Neural progenitor cell (in vitro differentiated cells): ENCODE measurements around the gene YBEY. TPM values are rescaled to one million over a fixed set of nuclear protein-coding genes. Genes with fewer than 3 reads are reported as not detected.

Experiments used
- DNase-seq: peaks from one replicate; pipeline ENCODE4 v3.0.0-alpha.2; 2016; ENCODE audit warnings: low spot score
- H2AFZ ChIP-seq: fragments of 200-600 bp; sonication (generic); replicated peaks from 2 replicates; pipeline ENCODE4 v1.6.1; 2016; ENCODE audit warnings: antibody characterized with exemption
- H3F3A ChIP-seq: fragments of 200-600 bp; sonication (generic); 2 replicates; pipeline ENCODE4 v1.6.1; 2016; ENCODE audit warnings: antibody characterized with exemption, low read depth
- H3K27ac ChIP-seq: fragments of 200-600 bp; sonication (generic); 2 replicates; pipeline ENCODE4 v1.5.1; 2016; ENCODE audit warnings: mild to moderate bottlenecking
- H3K27me3 ChIP-seq: fragments of 200-600 bp; sonication (generic); 2 replicates; pipeline ENCODE4 v1.6.1; 2016; ENCODE audit warnings: mild to moderate bottlenecking, moderate library complexity
- H3K36me3 ChIP-seq: fragments of 200-600 bp; sonication (generic); 2 replicates; pipeline ENCODE4 v1.5.1; 2016
- H3K4me1 ChIP-seq: fragments of 200-600 bp; sonication (generic); 2 replicates; pipeline ENCODE4 v1.6.1; 2016; ENCODE audit warnings: mixed run types
- H3K4me2 ChIP-seq: fragments of 200-600 bp; sonication (generic); 2 replicates; pipeline ENCODE4 v1.6.1; 2016
- H3K4me3 ChIP-seq: fragments of 200-600 bp; sonication (generic); 2 replicates; pipeline ENCODE4 v1.5.1; 2016
- H3K79me2 ChIP-seq: fragments of 200-600 bp; sonication (generic); 2 replicates; pipeline ENCODE4 v1.6.1; 2016; ENCODE audit warnings: low read depth
- H3K9ac ChIP-seq: fragments of 200-600 bp; sonication (generic); 2 replicates; pipeline ENCODE4 v1.6.1; 2016
- H3K9me3 ChIP-seq: fragments of 200-600 bp; sonication (generic); 2 replicates; pipeline ENCODE4 v1.5.1; 2016; ENCODE audit warnings: low read depth
- H4K20me1 ChIP-seq: fragments of 200-600 bp; sonication (generic); 2 replicates; pipeline ENCODE4 v1.6.1; 2016; ENCODE audit warnings: low read depth
- H3K27ac Mint-ChIP-seq: 3 replicates; pipeline ENCODE4 v1.8.0; 2021; ENCODE audit warnings: mixed read lengths
- H3K27me3 Mint-ChIP-seq: 2 replicates; pipeline ENCODE4 v1.8.0; 2022; ENCODE audit warnings: low read depth, mild to moderate bottlenecking, inconsistent platforms, moderate library complexity, mixed read lengths; ENCODE audit not compliant: insufficient read depth
- H3K36me3 Mint-ChIP-seq: 3 replicates; pipeline ENCODE4 v1.8.0; 2021; ENCODE audit warnings: mixed read lengths
- H3K4me1 Mint-ChIP-seq: 3 replicates; pipeline ENCODE4 v1.8.0; 2021; ENCODE audit warnings: mixed read lengths
- H3K4me3 Mint-ChIP-seq: 3 replicates; pipeline ENCODE4 v1.8.0; 2021; ENCODE audit warnings: mild to moderate bottlenecking, moderate library complexity, mixed read lengths
- H3K9me3 Mint-ChIP-seq: 3 replicates; pipeline ENCODE4 v1.8.0; 2020; ENCODE audit warnings: mixed read lengths
- CTCF ChIP-seq: fragments of 200-600 bp; sonication (generic); IDR thresholded peaks from 2 replicates; pipeline ENCODE4 v1.5.1; 2017; ENCODE audit warnings: antibody characterized with exemption, mild to moderate bottlenecking
- EZH2 ChIP-seq: fragments of 200-600 bp; sonication (generic); IDR thresholded peaks from 2 replicates; pipeline ENCODE4 v1.6.1; 2017; ENCODE audit warnings: antibody characterized with exemption, mild to moderate bottlenecking, moderate library complexity
- EZH2phosphoT487 ChIP-seq: fragments of 200-600 bp; sonication (generic); IDR thresholded peaks from 2 replicates; pipeline ENCODE4 v1.6.1; 2017; ENCODE audit warnings: antibody characterized with exemption
- total RNA-seq: library from RNA; depleted of rRNA; stranded (reverse); fragments of >200 nt; gene quantifications from 2 replicates; pipeline ENCODE4 v1.2.3, GENCODE V29; 2015; ENCODE audit warnings: low replicate concordance

Gene YBEY
- total RNA-seq, 1 donor from 2014 or later, result 47.3 TPM

DNA sequence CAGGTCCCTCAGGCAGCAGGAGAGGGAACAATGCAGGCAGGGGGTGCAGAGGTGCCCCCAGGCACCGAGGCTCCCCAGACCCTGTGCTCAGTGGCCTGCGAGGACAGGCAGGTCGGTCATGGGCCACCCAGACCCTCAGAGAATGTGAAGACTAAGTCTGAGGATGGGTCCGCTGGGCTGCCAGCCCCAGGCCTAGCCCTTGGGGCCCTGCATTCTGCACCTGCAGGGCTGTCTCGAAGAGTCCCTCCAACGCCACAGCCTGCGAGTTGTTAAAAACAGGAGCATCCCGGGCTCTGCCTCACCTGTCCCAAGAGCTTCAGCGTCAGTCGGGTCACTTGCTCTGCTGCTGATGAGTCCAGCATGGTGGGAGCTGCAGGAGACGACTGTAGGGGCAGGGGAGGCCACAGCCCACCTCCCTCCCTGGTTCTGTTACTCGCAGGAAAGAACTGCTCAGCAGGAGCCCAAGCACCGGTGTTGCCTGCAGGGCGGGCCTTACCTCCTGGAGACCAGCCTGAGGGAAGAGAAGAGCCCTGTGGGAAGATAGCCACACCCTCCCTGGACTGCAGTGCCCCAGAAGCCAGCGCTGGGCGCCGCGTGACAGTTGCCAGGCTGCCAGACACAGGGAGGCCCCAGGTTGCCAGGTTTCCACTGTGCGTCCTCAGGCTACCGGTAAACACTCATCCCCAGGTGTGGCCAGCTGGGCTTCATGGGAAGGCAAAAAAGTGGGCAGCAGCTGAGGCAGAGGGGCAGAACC is 31.7 kb downstream of the YBEY start:
- H3K36me3 Mint-ChIP-seq, result peaks cover 14% of the 10 kb centered on the region
- H3K27ac Mint-ChIP-seq, result no peak overlapping the region
- Histone ChIP-seq H3K4me2 (peak overlapping the region; percentile 34), H3K27ac (no peak overlapping the region), H2AFZ (no peak overlapping the region), H3K36me3 (no peaks in the 10 kb centered on the region), H3K4me3 (no peak overlapping the region), H3K9ac (peak overlapping the region; percentile 14), H3K9me3 (no peaks in the 10 kb centered on the region), H4K20me1 (peaks cover 62% of the 10 kb centered on the region), H3F3A (peaks cover 23% of the 10 kb centered on the region), H3K27me3 (no peaks in the 10 kb centered on the region), H3K79me2 (peaks cover 41% of the 10 kb centered on the region), H3K4me1 (peaks cover 29% of the 10 kb centered on the region)
- TF ChIP-seq EZH2phosphoT487 (no peak), EZH2 (no peak), CTCF (no peak)
- peak; percentile 25 for DNase-seq
- no peaks in the 10 kb centered on the region for H3K27me3 Mint-ChIP-seq
- H3K4me1 Mint-ChIP-seq, result peaks cover 29% of the 10 kb centered on the region
- H3K4me3 Mint-ChIP-seq, result no peak overlapping the region
- no peaks in the 10 kb centered on the region for H3K9me3 Mint-ChIP-seq

- Histone ChIP-seq H2AFZ (no peak overlapping the region), H3K4me3 (no peak overlapping the region), H3K79me2 (peaks cover 47% of the 10 kb centered on the region), H3K36me3 (no peaks in the 10 kb centered on the region), H3K9me3 (no peaks in the 10 kb centered on the region), H3K4me1 (peaks cover 29% of the 10 kb centered on the region), H3K27me3 (no peaks in the 10 kb centered on the region), H3K27ac (no peak overlapping the region), H3K9ac (peak overlapping the region; percentile 14), H3K4me2 (peak overlapping the region; percentile 34), H3F3A (peaks cover 23% of the 10 kb centered on the region), H4K20me1 (peaks cover 65% of the 10 kb centered on the region)
- no peak overlapping the region for H3K27ac Mint-ChIP-seq
- TF ChIP-seq EZH2phosphoT487 (no peak), CTCF (no peak), EZH2 (no peak)
- H3K36me3 Mint-ChIP-seq, result peaks cover 13% of the 10 kb centered on the region
- DNase-seq, result no peak
- H3K27me3 Mint-ChIP-seq, result no peaks in the 10 kb centered on the region
- no peaks in the 10 kb centered on the region for H3K9me3 Mint-ChIP-seq
- H3K4me3 Mint-ChIP-seq, result no peak overlapping the region
- peaks cover 29% of the 10 kb centered on the region for H3K4me1 Mint-ChIP-seq
Observed at GRCh38 chr21:46318464-46318845, 32.3 kb downstream of the YBEY start.

DNA sequence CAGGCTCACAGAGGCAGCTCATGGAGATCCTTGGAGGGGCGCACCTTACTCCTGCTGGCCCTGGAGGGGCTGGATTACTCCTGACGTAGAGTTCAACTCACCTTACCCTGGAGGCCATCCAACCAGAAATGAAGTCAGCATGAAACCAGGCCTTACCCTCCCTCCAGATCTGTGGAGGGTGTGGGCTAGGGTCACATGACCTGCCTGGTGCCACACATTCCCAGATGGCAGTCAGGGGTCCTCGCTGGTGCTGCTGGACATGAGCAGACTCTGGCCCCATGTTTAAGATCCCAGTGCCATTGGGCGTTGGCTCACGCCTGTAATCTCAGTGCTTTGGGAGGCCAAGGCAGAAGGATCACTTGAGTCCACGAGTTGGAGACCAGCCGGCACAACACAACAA is 33.0 kb downstream of the YBEY start:
- no peaks in the 10 kb centered on the region for H3K36me3 ChIP-seq
- no peaks in the 10 kb centered on the region for H3K9me3 Mint-ChIP-seq
- no peak for TF ChIP-seq CTCF
- no peak for TF ChIP-seq EZH2
- TF ChIP-seq EZH2phosphoT487, result no peak
- peaks cover 10% of the 10 kb centered on the region for H3K36me3 Mint-ChIP-seq
- no peak overlapping the region for H3K9ac ChIP-seq
- peaks cover 26% of the 10 kb centered on the region for H3F3A ChIP-seq
- H3K4me2 ChIP-seq, result no peak overlapping the region
- H3K9me3 ChIP-seq, result no peaks in the 10 kb centered on the region
- peaks cover 65% of the 10 kb centered on the region for H4K20me1 ChIP-seq
- H2AFZ ChIP-seq, result no peak overlapping the region
- H3K27me3 ChIP-seq, result no peaks in the 10 kb centered on the region
- H3K79me2 ChIP-seq, result peaks cover 49% of the 10 kb centered on the region
- H3K27ac ChIP-seq, result peak overlapping the region; percentile 34
- H3K4me3 ChIP-seq, result no peak overlapping the region
- H3K4me3 Mint-ChIP-seq, result no peak overlapping the region
- peaks cover 2% of the 10 kb centered on the region for H3K27me3 Mint-ChIP-seq
- peaks cover 29% of the 10 kb centered on the region for H3K4me1 ChIP-seq
- H3K27ac Mint-ChIP-seq, result no peak overlapping the region
- H3K4me1 Mint-ChIP-seq, result peaks cover 29% of the 10 kb centered on the region
- no peak for DNase-seq
